ENCODE measurements around the gene FAM47B.

The FAM47B gene

GRCh38 chrX:34942496-34942895 is at the start of gene FAM47B:
FAM47B (plus strand) TSS chrX:34942796; CDS start chrX:34942832, 36 bp downstream.
- H3K27ac ChIP-seq: no peak within 1 kb of the TSS
- no peaks in the 10 kb centered on the region for H3K9me3 ChIP-seq (ENCODE audit: control insufficient read depth, low read length)
- no peak within 1 kb of the TSS for H2AFZ ChIP-seq
- H3K9ac ChIP-seq: no peak within 1 kb of the TSS
- H3K36me3 ChIP-seq (ENCODE audit: control insufficient read depth, insufficient read depth, low read length): no peaks in the 10 kb centered on the region
- no peak for TF ChIP-seq CTCF (IDR thresholded peaks at IDR 0.05)
- no peaks in the 10 kb centered on the region for H3K27me3 ChIP-seq (ENCODE audit: control insufficient read depth, insufficient read depth, low read length)
- no peaks in the 10 kb centered on the region for H3K79me2 ChIP-seq
- H3K4me2 ChIP-seq (ENCODE audit: low read length): no peak within 1 kb of the TSS
- H3K4me3 ChIP-seq (ENCODE audit: low read depth, low read length): no peak within 1 kb of the TSS
- no peaks in the 10 kb centered on the region for H3K4me1 ChIP-seq

GRCh38 chrX:34893741-34894140 is 48.9 kb upstream of the FAM47B start:
- Histone ChIP-seq H3K79me2 (no peaks in the 10 kb centered on the region), H3K9me3 (ENCODE audit: control insufficient read depth, low read length) (no peaks in the 10 kb centered on the region), H3K4me1 (no peaks in the 10 kb centered on the region), H3K4me3 (ENCODE audit: low read depth, low read length) (no peak overlapping the region), H3K27me3 (ENCODE audit: control insufficient read depth, insufficient read depth, low read length) (no peaks in the 10 kb centered on the region), H3K4me2 (ENCODE audit: low read length) (no peak overlapping the region), H2AFZ (no peak overlapping the region), H3K27ac (no peak overlapping the region), H3K9ac (no peak overlapping the region), H3K36me3 (ENCODE audit: control insufficient read depth, insufficient read depth, low read length) (no peaks in the 10 kb centered on the region)
- TF ChIP-seq CTCF (IDR thresholded peaks at IDR 0.05): no peak

- Histone ChIP-seq H3K36me3 (ENCODE audit: control insufficient read depth, insufficient read depth, low read length) (no peaks in the 10 kb centered on the region), H3K79me2 (no peaks in the 10 kb centered on the region), H3K4me3 (ENCODE audit: low read depth, low read length) (no peak overlapping the region), H3K9me3 (ENCODE audit: control insufficient read depth, low read length) (no peaks in the 10 kb centered on the region), H2AFZ (no peak overlapping the region), H3K9ac (no peak overlapping the region), H3K27ac (no peak overlapping the region), H3K27me3 (ENCODE audit: control insufficient read depth, insufficient read depth, low read length) (no peaks in the 10 kb centered on the region), H3K4me1 (no peaks in the 10 kb centered on the region), H3K4me2 (ENCODE audit: low read length) (no peak overlapping the region)
- TF ChIP-seq CTCF (IDR thresholded peaks at IDR 0.05): no peak
Measured at GRCh38 chrX:34900691-34901090, 41.9 kb upstream of the FAM47B start.

- Histone ChIP-seq H3K27ac (no peak overlapping the region), H3K4me1 (no peaks in the 10 kb centered on the region), H3K4me2 (ENCODE audit: low read length) (no peak overlapping the region), H3K79me2 (no peaks in the 10 kb centered on the region), H3K9me3 (ENCODE audit: control insufficient read depth, low read length) (no peaks in the 10 kb centered on the region), H3K27me3 (ENCODE audit: control insufficient read depth, insufficient read depth, low read length) (no peaks in the 10 kb centered on the region), H3K4me3 (ENCODE audit: low read depth, low read length) (no peak overlapping the region), H2AFZ (no peak overlapping the region), H3K9ac (no peak overlapping the region), H3K36me3 (ENCODE audit: control insufficient read depth, insufficient read depth, low read length) (no peaks in the 10 kb centered on the region)
- TF ChIP-seq CTCF (IDR thresholded peaks at IDR 0.05): no peak
Measured at GRCh38 chrX:34901761-34902160, 40.8 kb upstream of the FAM47B start.

- H3K79me2 ChIP-seq: no peaks in the 10 kb centered on the region
- no peak overlapping the region for H3K4me2 ChIP-seq (ENCODE audit: low read length)
- TF ChIP-seq CTCF (IDR thresholded peaks at IDR 0.05): no peak
- no peaks in the 10 kb centered on the region for H3K27me3 ChIP-seq (ENCODE audit: control insufficient read depth, insufficient read depth, low read length)
- no peaks in the 10 kb centered on the region for H3K4me1 ChIP-seq
- no peak overlapping the region for H3K9ac ChIP-seq
- H3K9me3 ChIP-seq (ENCODE audit: control insufficient read depth, low read length): no peaks in the 10 kb centered on the region
- H3K27ac ChIP-seq: no peak overlapping the region
- H3K36me3 ChIP-seq (ENCODE audit: control insufficient read depth, insufficient read depth, low read length): no peaks in the 10 kb centered on the region
- H2AFZ ChIP-seq: no peak overlapping the region
- no peak overlapping the region for H3K4me3 ChIP-seq (ENCODE audit: low read depth, low read length)
Measured at GRCh38 chrX:34903316-34903715, 39.3 kb upstream of the FAM47B start.
